Hepatocyte (in vitro differentiated cells): ENCODE results near the gene CRKL.

Experiments used
- EZH2 ChIP-seq: fragments of 200-600 bp; sonication (generic); IDR thresholded peaks from 2 replicates; pipeline ENCODE4 v1.6.1; 2016; ENCODE audit warnings: antibody characterized with exemption, mild to moderate bottlenecking, borderline replicate concordance
- EZH2phosphoT487 ChIP-seq: fragments of 200-600 bp; sonication (generic); IDR thresholded peaks from one replicate; pipeline ENCODE4 v1.6.1; 2018; ENCODE audit warnings: antibody characterized with exemption, mild to moderate bottlenecking, low read depth, moderate library complexity; ENCODE audit not compliant: unreplicated experiment, severe bottlenecking
- TF ChIP-seq, protein P1 (sequence below): fragments of 200-600 bp; sonication (generic); IDR thresholded peaks from 2 replicates; pipeline ENCODE4 v1.5.1; 2016; ENCODE audit warnings: antibody characterized with exemption, mild to moderate bottlenecking; ENCODE audit not compliant: poor library complexity

DNA sequence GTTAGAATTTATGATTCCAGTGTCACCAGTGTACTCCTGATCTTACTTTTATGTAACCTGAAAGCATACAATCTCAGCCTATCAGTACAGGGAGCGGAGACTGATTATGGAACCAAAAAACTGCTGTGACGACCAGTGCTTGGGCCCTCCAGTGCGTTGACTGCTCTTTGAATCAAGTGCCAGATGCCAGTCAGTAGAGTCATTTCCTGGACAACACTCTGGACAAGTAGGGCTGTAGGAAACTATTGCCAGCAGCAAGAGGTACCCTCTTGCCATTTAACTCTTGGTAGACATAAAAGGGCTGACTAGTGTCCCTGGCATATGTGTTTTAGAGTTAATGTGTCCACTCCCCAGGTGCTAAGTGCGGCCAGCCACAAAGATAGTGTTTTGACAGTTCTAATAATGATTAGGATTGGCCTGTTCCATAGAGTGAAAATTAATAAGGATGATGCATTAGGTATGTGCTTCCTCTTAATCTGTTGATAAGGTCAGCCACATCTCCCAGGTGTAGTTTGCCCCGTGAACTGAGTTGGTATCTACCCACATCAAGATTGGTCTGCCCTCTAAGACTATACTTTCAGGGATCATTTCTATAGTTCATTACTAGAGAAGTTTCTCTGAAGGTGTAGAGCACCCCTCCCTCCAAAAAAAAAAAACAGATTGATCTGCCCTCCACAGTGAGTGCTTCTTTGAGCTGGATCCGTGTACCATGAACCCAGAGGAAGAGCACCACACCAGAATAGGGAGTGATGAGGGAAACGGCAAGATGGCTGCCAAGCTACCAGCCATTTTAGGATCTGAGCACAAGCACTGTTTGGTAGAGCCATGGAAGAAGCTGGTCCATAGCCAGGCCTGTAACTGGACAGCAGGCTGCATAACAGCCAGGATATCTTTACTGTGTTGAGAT is 29.1 kb downstream of the CRKL start:
- TF ChIP-seq, protein P1, sequence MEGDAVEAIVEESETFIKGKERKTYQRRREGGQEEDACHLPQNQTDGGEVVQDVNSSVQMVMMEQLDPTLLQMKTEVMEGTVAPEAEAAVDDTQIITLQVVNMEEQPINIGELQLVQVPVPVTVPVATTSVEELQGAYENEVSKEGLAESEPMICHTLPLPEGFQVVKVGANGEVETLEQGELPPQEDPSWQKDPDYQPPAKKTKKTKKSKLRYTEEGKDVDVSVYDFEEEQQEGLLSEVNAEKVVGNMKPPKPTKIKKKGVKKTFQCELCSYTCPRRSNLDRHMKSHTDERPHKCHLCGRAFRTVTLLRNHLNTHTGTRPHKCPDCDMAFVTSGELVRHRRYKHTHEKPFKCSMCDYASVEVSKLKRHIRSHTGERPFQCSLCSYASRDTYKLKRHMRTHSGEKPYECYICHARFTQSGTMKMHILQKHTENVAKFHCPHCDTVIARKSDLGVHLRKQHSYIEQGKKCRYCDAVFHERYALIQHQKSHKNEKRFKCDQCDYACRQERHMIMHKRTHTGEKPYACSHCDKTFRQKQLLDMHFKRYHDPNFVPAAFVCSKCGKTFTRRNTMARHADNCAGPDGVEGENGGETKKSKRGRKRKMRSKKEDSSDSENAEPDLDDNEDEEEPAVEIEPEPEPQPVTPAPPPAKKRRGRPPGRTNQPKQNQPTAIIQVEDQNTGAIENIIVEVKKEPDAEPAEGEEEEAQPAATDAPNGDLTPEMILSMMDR: no peak
- TF ChIP-seq EZH2phosphoT487 (no peak), EZH2 (no peak)
